Stimulated activated CD8-positive, alpha-beta memory T cell treated with anti-CD3 and anti-CD28 coated beads, Interleukin-7, amount 100 ng/mL, for 24 hours (primary cell): Measurements from ENCODE around the gene WNT11.

Experiments
- DNase-seq: peaks from one replicate; pipeline ENCODE4 v3.0.0-alpha.2; 2020; ENCODE audit warnings: low read depth

WNT11 gene

DNA sequence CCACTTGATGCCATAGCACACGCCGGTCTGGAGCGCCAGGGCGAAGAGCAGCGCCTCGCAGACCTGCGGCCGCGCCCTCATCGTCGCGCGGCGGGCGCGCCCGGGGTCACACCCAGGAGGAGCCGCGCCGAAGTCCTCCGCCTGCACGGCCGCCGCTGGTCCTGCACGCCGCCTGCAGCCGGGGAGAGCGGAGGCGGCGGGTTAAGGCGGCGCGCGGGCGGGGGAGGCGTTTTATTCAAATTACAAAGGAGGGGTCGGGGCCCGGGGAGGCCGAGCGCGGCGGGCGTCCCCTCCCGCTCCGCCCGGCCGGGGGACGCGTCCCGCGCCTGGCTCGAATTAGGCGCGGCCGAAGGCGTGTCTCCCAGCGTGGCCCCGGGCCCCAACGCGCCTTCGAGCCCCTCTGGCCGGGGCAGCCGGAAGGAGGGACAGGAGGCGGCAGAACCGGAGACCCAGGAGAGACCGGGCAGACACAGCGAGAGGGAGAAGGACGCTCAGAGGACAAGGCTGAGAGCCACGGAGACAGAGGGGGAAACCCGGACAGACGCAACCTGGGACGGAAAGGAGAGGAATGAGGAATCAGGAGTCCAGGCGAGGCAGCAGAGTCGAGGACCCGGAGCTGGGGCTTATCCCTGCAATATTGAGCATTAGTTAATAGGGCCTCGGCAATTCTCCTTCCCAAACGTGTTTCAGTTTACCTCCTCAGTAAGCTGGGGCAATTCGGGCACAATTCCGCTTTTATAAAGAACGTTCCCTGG lies at the start of gene WNT11:
WNT11 (minus strand) TSS at position 176 of the 755 bp plus-strand sequence; CDS start at position 81, 95 bp downstream.
- DNase-seq: no peak

DNA sequence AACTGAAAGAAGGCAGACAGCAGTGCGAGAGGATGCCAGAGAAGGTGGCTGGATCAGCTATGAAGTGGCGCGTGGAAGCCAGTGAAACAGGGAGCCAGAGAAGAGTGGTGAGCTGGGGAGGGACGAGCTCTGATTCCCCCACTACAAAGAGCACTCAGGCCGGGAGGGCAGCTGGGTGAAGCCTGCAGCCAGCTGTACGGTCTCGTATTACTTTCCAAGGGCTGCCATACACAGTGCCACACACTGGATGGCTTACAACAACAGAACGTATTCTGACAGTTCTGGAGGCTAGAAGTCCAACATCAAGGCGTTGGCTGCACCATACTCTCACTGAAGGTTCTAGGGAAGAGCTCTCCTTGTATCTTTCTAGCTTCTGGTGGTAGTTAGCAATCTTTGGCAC lies 47.1 kb upstream of the WNT11 start:
- no peak for DNase-seq

DNA sequence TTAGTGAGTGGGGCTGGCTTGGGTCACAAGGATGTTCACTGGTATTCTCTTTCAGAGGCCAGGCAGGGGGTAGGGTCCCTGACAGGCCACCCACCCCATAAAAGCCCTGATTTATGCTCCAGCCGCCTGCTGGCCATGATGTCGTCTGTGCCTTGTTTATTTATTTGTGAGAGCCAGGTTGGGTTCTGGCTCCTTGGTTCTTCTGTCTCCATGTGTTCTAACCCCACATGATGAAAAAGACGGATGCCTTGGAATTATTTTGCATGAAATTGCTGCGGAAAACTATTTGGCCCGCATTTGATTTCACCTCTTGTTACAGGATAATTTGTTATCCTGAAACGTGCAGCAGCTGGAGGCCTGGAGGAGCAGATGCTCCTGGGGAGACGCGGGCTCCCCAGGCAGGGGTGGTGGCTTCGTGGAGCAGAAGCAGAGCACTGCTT lies 46.3 kb upstream of the WNT11 start:
- no peak for DNase-seq

DNA sequence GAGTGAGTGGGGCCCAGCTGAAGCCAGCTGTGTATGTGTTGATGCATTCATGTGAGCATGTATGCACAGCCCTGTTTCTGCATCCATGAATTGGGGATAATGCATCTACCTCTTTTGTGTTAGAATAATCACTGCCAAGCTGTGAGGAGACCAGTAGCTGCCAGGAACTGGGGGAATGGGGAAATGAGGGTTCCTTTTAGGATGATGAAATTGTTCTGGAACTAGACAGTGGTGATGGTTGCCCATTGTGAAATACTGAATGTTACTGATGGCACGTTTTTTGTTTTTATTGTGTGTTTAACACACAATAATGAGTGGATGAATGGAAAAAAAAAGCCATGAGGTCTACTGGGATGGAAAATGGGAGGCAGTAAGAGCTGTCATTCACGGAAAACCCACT lies 45.3 kb upstream of the WNT11 start:
- no peak for DNase-seq

DNA sequence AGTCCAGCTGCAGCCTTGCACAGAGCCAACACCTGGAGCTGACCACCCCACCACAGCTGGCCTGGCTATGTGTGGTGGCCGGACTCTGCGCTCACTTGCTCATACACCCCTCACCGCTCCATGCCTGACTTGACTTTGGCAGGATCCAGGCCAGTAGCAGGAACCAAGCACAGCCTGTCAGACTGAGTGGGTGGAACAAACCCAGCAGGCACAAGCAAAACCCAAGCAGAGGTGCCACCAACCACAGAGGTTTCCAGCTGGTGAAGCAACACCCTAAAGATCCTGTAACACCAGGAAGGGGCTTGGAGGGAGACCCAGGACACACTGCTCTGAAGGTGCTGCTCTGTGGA lies 44.9 kb upstream of the WNT11 start:
- DNase-seq: no peak

DNA sequence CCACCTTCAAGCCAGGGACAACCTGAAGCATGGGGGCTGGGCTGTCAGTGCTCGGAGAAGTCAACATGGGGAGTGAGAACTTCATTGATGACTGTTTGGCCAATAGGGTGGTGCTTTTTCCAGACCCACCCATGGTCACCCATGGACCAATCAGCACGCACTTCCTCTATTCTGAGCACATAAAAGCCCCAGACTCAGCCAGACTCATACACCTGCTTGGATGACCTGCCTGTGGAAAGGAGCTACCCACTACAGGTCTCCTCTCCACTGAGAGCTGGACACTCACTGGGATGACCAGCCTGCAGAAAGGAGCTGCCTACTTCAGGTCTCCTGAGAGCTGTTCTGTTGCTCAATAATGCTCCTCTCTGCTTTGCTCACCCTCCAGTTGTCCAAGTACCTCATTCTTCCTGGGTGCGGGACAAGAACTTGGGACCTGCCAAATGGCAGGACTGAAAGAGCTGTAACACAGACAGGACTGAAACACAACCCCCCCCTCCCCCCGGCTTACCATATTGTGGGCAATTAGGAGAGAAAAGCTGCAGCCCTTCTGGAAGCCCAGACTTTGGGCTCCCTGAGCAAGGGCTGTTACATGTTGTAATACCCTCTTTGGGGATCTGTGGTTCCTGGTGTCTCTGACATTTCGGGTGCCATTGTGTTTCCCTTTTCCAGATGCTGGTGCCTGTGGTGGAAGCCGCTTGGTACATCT lies 44.4 kb upstream of the WNT11 start:
- DNase-seq: no peak

DNA sequence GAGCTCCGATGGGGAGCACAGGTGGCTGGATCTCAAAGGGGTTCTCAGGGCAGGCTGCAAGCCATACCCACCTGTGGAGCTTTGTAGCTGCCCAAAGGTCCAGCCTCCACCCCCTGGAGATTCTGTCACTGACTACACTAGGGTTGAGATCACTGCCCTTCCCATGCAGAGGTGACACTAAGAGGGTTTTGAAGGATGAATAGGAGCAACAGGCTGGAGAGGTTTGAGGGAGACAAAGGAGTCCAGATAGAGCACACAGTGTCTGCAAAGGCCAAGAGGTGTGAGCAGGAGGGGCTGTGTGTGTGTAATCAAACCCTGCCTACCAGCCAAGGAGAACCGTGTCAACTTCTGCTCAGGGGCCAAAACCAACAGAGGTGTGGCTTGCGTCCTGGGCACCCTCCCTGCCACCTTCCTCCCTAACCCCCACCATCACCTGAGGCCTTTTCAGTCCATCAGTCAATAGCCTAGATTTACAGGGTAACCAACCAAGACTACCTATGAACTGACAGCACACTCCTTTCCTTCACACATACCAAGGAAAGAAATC lies 43.0 kb upstream of the WNT11 start:
- no peak for DNase-seq

DNA sequence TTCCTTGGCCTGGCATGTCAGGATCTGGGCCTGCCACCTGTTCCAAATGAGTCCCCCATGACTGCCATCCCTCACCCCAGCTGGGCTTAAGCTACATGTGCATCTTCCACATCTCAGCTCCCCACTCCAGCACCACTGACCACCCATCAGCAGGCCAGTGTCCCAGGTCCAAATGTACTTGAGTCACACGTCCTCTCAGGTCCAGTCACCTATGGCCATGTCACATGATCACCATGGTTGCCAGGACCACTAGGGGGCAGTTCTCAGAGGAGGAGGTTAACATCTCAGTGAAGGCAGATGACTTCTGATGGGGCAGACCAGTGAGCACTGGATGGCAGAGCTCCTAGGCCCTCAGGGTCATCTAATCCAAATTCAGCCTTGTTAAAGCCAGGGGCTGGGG lies 41.9 kb upstream of the WNT11 start:
- no peak for DNase-seq

DNA sequence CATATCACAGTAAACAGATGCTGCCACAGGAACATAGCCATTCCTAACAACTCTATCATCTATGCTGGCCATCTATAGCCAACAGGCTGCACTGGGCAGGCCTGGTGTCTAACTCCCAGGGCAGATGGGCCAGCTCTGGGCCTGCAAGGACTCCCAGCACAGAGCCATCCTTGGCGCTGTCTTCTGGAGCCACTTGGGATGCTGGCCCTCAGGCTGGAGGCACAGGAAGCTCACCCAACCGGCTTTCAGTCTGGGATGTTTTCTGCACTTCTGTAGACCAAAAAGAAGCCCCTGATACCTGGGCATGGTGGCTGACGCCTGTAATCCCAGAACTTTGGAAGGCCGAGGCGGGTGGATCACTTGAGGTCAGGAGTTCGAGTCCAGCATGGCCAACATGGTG lies 40.8 kb upstream of the WNT11 start:
- DNase-seq: no peak

DNA sequence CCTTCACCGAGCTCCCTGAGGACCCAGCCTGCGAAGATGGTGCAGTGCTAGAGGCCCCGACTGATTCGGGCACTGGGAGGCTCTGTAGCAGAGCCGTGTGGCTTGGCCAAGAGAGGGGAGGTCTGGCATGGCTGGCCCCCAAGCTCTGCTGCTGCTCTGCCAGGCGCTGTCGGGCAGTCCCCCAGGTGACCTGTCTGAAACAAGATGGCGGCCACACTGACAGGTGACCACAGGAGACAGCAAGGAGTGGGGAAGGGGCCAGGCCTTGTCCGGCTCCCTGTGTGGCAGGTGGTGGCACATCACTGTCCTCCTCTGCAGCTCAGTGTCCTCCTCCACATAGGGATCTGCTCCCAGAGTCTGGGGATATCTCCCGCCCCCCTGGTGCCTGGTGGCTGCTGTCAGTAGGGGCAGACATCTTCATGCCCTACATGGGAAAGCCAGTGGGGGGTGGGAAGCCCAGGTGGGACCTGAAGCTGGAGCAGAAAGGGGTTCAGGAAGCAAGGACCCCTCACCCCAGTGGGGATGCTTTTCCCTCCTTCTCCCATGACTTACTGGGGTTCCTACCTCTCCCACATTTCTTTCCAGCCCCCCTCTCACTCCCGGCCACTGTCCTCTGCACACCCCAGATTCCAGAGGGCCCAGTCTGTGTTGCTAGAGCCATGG lies 40.1 kb upstream of the WNT11 start:
- no peak for DNase-seq

DNA sequence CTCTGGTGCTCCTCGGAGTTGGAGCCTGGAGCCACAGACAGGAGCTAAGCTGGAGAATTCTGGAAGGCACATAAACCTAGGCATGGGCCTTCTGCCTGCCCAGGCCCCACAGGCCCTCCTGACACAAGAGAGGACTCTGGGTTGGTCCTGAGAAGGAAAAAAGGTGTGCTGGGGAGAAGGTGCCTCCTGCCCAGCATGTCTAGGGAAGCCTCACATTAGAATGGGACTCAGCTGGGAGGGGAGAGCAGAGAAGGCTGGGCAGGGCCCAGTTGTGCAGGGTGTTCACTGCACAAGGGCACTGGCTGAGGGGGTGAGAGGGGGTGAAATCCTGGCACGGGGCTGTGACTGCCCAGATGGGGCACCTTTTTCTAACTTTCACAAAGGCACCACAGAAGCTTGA lies 39.4 kb upstream of the WNT11 start:
- no peak for DNase-seq

DNA sequence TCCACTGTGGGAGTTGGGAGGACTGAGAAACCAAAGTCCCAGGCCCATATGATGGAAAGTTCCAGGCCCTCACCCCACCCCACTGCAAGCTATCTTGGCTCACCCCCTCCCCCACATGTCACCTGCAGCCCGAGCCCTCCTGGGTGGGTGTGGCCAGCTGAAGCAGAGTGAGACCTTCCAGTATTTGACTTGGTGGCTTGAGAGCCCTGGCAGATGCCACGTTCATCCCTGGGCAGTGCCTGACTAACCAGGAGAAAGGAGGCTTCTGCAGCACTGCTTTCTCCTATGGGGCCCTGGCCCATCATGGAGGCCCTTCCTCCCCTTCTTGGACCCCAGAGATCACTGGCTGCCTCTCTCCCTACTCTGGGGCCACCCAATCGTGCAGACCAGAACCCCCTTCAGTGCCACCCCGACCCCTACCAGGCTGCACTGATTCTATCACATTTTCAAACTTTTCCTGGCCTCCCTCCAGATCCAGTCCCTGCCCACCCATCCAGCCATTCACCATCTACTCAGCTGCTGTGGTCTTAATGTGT lies 38.1 kb upstream of the WNT11 start:
- DNase-seq: no peak

DNA sequence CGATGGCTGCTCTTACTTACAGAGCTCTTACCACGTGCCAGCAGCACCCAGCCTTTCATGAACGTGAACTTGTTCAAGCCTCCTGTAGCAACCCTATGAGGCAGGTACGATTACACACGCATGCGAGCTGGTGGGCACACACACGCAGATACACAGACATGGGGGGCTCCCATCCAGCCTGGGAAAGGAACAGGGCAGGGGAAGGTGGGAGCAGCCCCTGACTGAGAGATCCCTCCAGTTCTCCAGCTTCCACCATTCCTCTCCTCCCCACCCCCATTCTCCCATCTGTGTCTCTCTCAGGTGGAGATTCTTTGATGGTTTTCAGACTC lies 37.6 kb upstream of the WNT11 start:
- no peak for DNase-seq

DNA sequence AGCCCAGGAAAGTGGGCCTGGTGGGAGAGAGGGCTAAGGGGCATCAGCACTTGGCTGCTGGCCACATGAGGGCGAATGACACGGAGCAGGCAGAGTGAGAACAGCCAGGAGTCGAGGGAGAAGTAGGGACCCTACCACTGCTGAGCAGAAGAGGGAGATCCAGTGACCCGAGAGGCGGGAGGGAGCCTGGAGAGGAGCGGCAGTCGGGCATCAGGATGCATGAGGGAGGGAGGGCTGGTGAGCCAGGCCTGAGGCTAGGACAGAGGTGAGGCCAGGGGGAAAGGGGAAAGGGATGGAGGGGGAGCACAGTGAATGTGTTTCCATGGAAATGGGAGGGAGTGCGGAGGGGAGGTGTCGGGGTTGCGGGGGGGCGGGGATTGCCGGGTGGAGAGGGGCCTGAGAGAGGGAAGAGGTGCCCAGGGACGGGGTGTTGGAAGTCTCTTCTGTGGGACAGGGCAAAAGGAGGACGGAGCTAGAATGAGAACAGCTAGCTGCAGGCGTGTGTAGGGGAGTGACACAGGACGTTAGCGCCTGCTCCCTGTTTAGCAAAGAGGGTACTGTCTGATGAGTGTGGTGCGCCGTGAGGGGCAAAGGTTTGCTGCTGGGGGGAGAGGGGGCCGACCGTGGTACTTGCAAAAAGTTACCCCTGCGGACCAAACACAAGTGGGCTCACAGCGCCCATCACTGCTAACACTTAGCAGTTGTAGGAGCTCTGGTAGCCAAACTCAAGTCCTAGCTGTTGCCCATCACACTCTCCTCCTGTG lies 37.1 kb upstream of the WNT11 start:
- DNase-seq: no peak

DNA sequence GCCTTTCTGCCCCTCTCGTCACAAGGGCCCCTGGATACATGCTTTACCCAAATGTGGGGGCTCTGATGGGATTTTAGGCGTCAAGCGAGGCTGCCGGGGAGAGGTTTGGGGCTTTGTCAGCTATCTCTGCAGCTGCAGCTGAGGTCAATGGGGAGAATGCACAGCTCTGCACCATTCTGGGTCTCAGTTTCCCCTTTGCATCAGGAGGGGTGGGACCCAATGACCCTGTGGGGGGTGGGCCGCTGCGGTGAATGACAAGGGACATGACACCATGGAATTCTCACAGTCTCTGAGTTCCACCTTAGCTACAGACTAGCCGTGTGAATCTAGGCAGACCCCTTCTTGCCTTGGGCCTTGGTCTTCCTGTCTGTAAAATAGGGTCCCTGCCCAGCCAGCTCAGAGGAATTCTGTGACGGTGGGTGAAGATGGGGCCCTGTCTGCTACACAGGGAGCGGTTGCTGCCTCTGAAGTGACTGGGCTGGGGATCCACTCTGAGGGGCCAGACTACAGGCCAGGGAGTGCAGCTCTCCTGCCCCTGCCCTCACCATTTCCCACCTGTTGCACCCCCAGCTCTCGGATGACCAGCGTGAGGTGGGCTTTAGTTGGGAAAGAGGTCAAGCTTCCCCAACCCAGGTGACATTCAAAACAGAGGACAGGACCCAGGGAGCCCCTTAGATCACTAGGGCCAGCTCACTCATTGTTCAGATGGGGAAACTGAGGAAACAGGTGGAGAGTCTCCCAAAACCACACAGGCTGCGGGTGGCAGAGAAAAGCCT lies 35.9 kb upstream of the WNT11 start:
- DNase-seq: no peak

DNA sequence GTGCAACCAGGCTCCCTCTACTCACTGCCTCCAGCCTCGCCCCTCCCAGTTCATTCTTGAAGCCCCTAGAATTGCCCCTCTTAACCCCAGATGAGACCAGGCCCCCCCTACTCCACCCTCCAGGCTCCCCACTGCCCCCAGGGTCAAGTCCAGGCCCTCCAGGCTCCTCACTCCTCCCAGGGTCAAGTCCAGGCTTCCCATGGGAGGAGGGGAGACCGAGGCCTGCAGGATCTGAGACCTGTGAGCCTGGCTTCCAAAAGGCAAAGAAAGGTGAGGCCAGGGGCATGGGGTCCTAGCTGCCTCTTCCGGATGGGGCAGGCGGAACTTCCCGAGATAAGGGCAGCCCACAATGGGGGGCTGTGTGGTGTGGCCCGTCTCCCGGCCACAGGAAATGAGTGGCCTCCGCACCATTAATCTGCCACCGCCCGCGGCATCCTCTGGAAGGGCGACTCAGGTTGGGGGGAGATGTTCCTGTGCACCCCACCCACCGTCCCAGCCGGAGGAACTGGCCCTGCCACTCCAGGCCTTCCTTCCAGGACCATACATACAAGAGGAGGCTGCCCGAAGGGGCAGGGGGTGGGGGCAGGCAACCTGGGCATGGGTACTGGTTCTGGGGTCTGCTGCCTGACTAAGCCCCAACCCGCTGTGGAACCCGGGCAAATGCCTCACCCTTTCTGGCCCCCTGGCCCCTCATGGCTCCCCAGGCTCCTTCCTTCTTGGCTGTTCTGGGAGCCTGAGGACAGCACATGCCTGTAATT lies 35.1 kb upstream of the WNT11 start:
- no peak for DNase-seq

DNA sequence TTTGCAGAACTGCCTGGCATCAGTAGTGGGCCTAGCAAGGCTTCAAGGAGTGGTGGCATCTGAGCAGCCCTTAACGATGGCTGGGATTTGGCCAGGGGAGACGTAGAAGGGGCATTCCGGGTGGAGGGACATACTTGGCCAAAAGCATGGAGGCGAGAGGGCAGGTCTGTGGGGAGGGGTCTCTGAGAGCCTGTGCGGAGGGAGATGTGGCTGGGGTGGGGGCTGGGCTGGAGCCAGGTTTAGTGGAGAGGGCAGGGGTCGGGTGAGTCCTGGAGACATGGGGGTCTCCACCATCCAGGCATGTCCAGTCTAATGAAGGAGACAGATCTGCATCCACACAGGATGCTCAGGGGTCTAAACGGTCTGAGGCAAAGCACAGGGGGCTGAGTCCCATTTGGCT lies 34.4 kb upstream of the WNT11 start:
- no peak for DNase-seq

DNA sequence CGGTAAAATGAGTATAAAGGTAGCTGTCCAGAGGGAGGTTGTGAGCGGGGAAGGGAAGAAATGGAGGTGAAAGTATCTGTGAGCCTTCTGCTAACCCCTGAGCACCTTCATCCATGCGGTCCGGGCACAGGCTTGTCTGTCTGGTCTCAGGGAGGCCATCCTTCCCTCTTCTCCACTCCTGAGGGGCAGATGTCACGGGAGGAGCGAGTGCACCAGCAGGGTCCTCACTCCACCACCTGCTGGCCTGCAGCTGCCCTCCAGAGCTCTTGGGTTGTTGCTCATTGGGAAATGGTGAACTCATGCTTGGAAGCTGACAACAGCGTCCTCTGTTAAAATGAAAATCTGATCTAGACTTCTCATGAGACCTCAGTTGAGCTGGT lies 33.8 kb upstream of the WNT11 start:
- DNase-seq: no peak

DNA sequence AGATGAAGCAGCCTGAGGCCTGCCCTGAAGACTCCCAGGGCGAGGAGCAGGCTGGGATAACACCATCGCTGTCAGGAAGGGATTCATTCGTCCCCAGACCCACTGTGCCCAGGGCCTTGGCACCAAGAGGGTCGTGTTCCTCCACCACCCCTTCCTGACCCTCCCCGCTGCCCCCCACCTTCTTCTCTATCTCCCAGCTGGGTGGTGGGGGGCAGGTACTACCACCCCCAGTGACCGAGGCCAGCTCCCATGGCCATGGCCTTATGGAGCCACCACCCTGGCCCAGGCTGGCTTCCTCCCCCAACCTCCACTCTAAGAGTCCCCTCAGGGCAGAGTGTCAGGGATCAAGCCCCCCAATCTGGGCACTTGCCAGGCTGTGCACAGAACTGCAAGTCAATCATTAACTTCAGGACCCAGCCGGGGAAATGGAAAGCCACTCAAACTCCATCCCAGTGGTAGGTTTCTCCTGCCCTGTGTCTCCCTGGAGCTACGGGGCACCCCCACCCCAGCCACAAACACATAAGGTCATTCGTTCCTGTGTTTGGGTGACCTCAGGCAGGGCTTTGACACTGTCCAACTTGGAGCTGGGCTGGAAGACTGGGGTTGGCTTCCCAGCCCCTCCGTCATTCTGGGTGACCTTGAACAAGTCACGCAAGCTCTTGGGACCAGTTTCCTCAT lies 33.3 kb upstream of the WNT11 start:
- no peak for DNase-seq

DNA sequence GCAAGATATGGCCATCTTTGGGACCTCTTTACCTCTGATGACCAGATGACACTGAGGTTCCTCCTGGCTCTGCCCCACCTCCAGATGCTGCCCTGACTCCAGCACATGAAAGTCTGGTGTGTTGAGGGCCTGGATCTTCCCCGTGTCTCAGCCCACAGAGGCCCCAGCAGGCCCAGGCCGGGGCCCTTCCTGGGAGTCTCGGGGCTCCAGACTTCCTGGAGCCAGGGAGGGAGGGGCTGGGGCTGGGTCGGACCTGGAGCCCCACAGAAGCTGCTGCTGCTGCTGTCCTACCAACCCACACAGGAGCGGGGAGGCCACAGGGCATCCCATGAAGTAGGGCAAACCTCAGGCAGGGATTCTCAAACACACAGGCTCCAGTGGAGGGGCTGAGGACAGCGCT lies 32.2 kb upstream of the WNT11 start:
- DNase-seq: no peak
